ENCODE data around the gene TCERG1L.

DNA sequence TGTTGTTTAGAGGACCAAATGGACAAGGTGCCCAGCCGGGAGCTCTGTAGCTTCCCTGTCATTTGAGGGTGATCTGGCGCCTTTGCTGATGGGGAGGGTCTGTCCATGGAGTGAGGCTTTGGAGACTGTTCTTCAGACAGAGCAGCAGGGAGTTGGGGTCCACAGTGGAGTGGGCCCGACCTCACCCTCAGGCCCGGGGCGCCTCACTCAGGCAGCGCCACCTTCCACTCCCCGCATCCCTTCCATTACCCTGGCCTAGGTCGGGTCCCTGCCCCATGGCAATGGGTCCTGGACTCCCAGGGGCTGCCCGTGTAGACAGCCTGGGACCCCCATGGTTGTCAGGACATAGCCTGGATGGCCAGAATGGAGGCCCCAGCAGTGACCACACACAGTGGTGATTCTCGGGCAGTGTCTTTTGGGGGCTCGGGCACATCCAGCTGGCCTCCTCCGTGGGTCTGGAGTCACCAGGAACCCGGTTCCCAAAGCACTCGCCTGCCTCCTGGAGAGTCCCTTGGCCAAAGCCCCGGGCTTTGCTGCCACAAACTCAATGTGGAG is 38.5 kb downstream of the TCERG1L start:
- TF ChIP-seq CEBPB (IDR thresholded peaks at IDR 0.05), result no peak
- no peak for TF ChIP-seq RAD21 (IDR thresholded peaks at IDR 0.05; ENCODE audit: low read depth)
- no peak for TF ChIP-seq TEAD4 (IDR thresholded peaks at IDR 0.05)
- TF ChIP-seq TCF12 (IDR thresholded peaks at IDR 0.05; ENCODE audit: low read depth), result no peak
